ENCODE data around the gene ZNF606.

The ZNF606 gene

GRCh38 chr19:58000677-58001076 lies 1.9 kb downstream of the ZNF606 start:
- TF ChIP-seq POLR2AphosphoS5 (IDR thresholded peaks at IDR 0.05; ENCODE audit: low read depth, low read length), result no peak
- no peak for TF ChIP-seq REST (IDR thresholded peaks at IDR 0.05; ENCODE audit: insufficient read depth in 1 of 2, low read depth in 2 of 2, low read length in 2 of 2)

GRCh38 chr19:57992841-57993240 lies 9.8 kb downstream of the ZNF606 start:
- TF ChIP-seq TAF1 (IDR thresholded peaks at IDR 0.05; ENCODE audit: borderline replicate concordance, insufficient read depth, low read length) (no peak), REST (IDR thresholded peaks at IDR 0.05; ENCODE audit: insufficient read depth in 1 of 2, low read depth in 2 of 2, low read length in 2 of 2) (no peak), FOXP2 (optimal IDR thresholded peaks at IDR 0.05; ENCODE audit: borderline replicate concordance, extremely low read depth, extremely low read length, insufficient read depth) (no peak), SIN3A (IDR thresholded peaks at IDR 0.05; ENCODE audit: borderline replicate concordance, insufficient read depth, low read length) (no peak), POLR2AphosphoS5 (IDR thresholded peaks at IDR 0.05; ENCODE audit: low read depth, low read length) (no peak)

- TF ChIP-seq REST (IDR thresholded peaks at IDR 0.05; ENCODE audit: insufficient read depth in 1 of 2, low read depth in 2 of 2, low read length in 2 of 2) (no peak), POLR2AphosphoS5 (IDR thresholded peaks at IDR 0.05; ENCODE audit: low read depth, low read length) (no peak), FOXP2 (optimal IDR thresholded peaks at IDR 0.05; ENCODE audit: borderline replicate concordance, extremely low read depth, extremely low read length, insufficient read depth) (no peak), SIN3A (IDR thresholded peaks at IDR 0.05; ENCODE audit: borderline replicate concordance, insufficient read depth, low read length) (no peak), TAF1 (IDR thresholded peaks at IDR 0.05; ENCODE audit: borderline replicate concordance, insufficient read depth, low read length) (no peak)
Measured at GRCh38 chr19:57978586-57979289, 23.9 kb downstream of the ZNF606 start.

GRCh38 chr19:57974434-57974833 lies 28.2 kb downstream of the ZNF606 start, which contains the start of gene C19orf18:
Gene C19orf18 (minus strand): TSS chr19:57974534. CDS start chr19:57974432, 102 bp downstream.
- TF ChIP-seq SIN3A (IDR thresholded peaks at IDR 0.05; ENCODE audit: borderline replicate concordance, insufficient read depth, low read length) (no peak), POLR2AphosphoS5 (IDR thresholded peaks at IDR 0.05; ENCODE audit: low read depth, low read length) (no peak), REST (IDR thresholded peaks at IDR 0.05; ENCODE audit: insufficient read depth in 1 of 2, low read depth in 2 of 2, low read length in 2 of 2) (no peak), TAF1 (IDR thresholded peaks at IDR 0.05; ENCODE audit: borderline replicate concordance, insufficient read depth, low read length) (no peak), FOXP2 (optimal IDR thresholded peaks at IDR 0.05; ENCODE audit: borderline replicate concordance, extremely low read depth, extremely low read length, insufficient read depth) (no peak)

GRCh38 chr19:57964761-57965160 lies 37.9 kb downstream of the ZNF606 start:
- no peak for TF ChIP-seq TAF1 (IDR thresholded peaks at IDR 0.05; ENCODE audit: borderline replicate concordance, insufficient read depth, low read length)
- no peak for TF ChIP-seq FOXP2 (optimal IDR thresholded peaks at IDR 0.05; ENCODE audit: borderline replicate concordance, extremely low read depth, extremely low read length, insufficient read depth)
- TF ChIP-seq REST (IDR thresholded peaks at IDR 0.05; ENCODE audit: insufficient read depth in 1 of 2, low read depth in 2 of 2, low read length in 2 of 2), result no peak
- TF ChIP-seq SIN3A (IDR thresholded peaks at IDR 0.05; ENCODE audit: borderline replicate concordance, insufficient read depth, low read length), result no peak
- TF ChIP-seq POLR2AphosphoS5 (IDR thresholded peaks at IDR 0.05; ENCODE audit: low read depth, low read length), result no peak

Data from PFSK-1 (cell line).